K562 (cell line): ENCODE measurements around the gene PURA. TPM values are rescaled to one million over a fixed set of nuclear protein-coding genes. Genes with fewer than 3 reads are reported as not detected.

ENCODE experiments used
- ATAC-seq: fragments of 200-7000 bp; cut with Tn5 transposase; 3 replicates; pipeline ENCODE4 v1.9.1; 2020; ENCODE audit warnings: moderate library complexity
- BruUV-seq: library from RNA; stranded (reverse); fragments of 400-500 nt; replicated peaks from 2 replicates; lab custom pipeline; 2021; lab: Mats Ljungman, UMichigan
- CTCF ChIA-PET: fragments of 300-600 bp; formaldehyde crosslinking; extraction: SDS; loops from one replicate; lab custom pipeline; 2021; ENCODE audit warnings: low intra/inter-chr PET ratio; lab: Yijun Ruan, JAX
- POLR2A ChIA-PET: fragments of 300-600, 350-650 bp; sonication (Branson Sonifier 250); formaldehyde crosslinking; extraction: SDS; loops from one replicate; lab custom pipeline; 2021; ENCODE audit warnings: antibody characterized with exemption, inconsistent platforms; lab: Yijun Ruan, JAX
- DNase-seq, 4 experiments: peaks; one replicate each; pipeline versions ENCODE4 v3.0.0 to v3.0.0-alpha.2; 2011 to 2018; ENCODE audit warnings: low spot score in 3 of 4, mixed read lengths in 3 of 4; ENCODE audit errors: extremely low read depth in 1 of 4
- FAIRE-seq: peaks from 2 replicates; lab custom pipeline; 2011; peaks lifted over from hg19 to GRCh38; lab: Jason Lieb, UNC
- H2AFZ ChIP-seq: 2 replicates; pipeline ENCODE4 v1.6.0; 2011; ENCODE audit warnings: low read depth, low read length, control low read depth, inconsistent platforms
- H3K27ac ChIP-seq: fragments of 200-600 bp; 3 replicates; pipeline ENCODE4 v1.8.0; 2011; ENCODE audit warnings: low read depth, mild to moderate bottlenecking, control low read depth, inconsistent platforms, low read length, moderate library complexity, mixed read lengths; ENCODE audit errors: extremely low read depth
- H3K27me3 ChIP-seq, 2 experiments: fragments of 300-600 bp in 1 of 2; 2 replicates in 1 of 2; 3 replicates in 1 of 2; pipeline versions ENCODE4 v1.6.0 to v1.8.0; 2011; ENCODE audit warnings: inconsistent platforms in 2 of 2, low read length in 2 of 2, mild to moderate bottlenecking in 1 of 2, mixed read lengths in 1 of 2, moderate library complexity in 1 of 2; ENCODE audit not compliant: control insufficient read depth in 2 of 2, insufficient read depth in 2 of 2
- H3K36me3 ChIP-seq: fragments of 300-600 bp; 3 replicates; pipeline ENCODE4 v1.8.0; 2011; ENCODE audit warnings: mild to moderate bottlenecking, low read length, inconsistent platforms; ENCODE audit not compliant: control insufficient read depth, insufficient read depth
- H3K4me1 ChIP-seq, 2 experiments: fragments of 200-600 bp in 1 of 2; replicated peaks in 1 of 2; 2 replicates in 1 of 2; 3 replicates in 1 of 2; pipeline versions ENCODE4 v1.5.1 to v1.8.0; 2011; ENCODE audit warnings: inconsistent platforms in 2 of 2, low read length in 2 of 2, mild to moderate bottlenecking in 1 of 2, mixed read lengths in 1 of 2, moderate library complexity in 1 of 2; ENCODE audit not compliant: control insufficient read depth in 2 of 2, insufficient read depth in 2 of 2
- H3K4me2 ChIP-seq: 2 replicates; pipeline ENCODE4 v1.6.1; 2011; ENCODE audit warnings: low read length, control low read depth, inconsistent platforms, mixed read lengths; ENCODE audit not compliant: insufficient read depth
- H3K4me3 ChIP-seq: fragments of 200-600 bp; sonication (generic), shearing (Covaris generic); 2 replicates; pipeline ENCODE4 v1.5.1; 2016; ENCODE audit warnings: control low read depth, inconsistent platforms
- H3K79me2 ChIP-seq: fragments of 200-600 bp; 3 replicates; pipeline ENCODE4 v1.8.0; 2011; ENCODE audit warnings: low read length, inconsistent platforms; ENCODE audit not compliant: control insufficient read depth, insufficient read depth
- H3K9ac ChIP-seq, 2 experiments: 2 replicates each; pipeline versions ENCODE4 v1.6.0 to v1.6.1; 2011; ENCODE audit warnings: low read depth in 2 of 2, low read length in 2 of 2, control low read depth in 1 of 2, inconsistent platforms in 1 of 2, mild to moderate bottlenecking in 1 of 2, mixed read lengths in 1 of 2; ENCODE audit not compliant: insufficient read depth in 1 of 2
- H3K9me1 ChIP-seq: one replicate; pipeline ENCODE4 v1.6.0; 2011; ENCODE audit warnings: inconsistent platforms, mild to moderate bottlenecking, low read length, moderate library complexity; ENCODE audit not compliant: control insufficient read depth, insufficient read depth
- H3K9me3 ChIP-seq: replicated peaks from 2 replicates; pipeline ENCODE4 v1.5.1; 2011; ENCODE audit warnings: low read depth, low read length, inconsistent platforms; ENCODE audit not compliant: control insufficient read depth, insufficient read depth
- H4K20me1 ChIP-seq: replicated peaks from 2 replicates; pipeline ENCODE4 v1.6.1; 2011; ENCODE audit warnings: low read length, inconsistent platforms, mixed read lengths; ENCODE audit not compliant: control insufficient read depth, insufficient read depth
- CUX1 ChIP-seq: fragments of 200-800 bp; sonication (Bioruptor generic); IDR thresholded peaks from 2 replicates; pipeline ENCODE4 v1.6.1; 2016; ENCODE audit warnings: missing genetic modification characterization, missing compliant biosample characterization
- ELK1 ChIP-seq: sonication (generic); formaldehyde crosslinking; IDR thresholded peaks from 2 replicates; pipeline ENCODE4 v1.8.1; 2022; ENCODE audit warnings: missing genetic modification reagents
- HDAC2 ChIP-seq: fragments of 450-650 bp; IDR thresholded peaks from 2 replicates; pipeline ENCODE4 v1.6.1; 2016; ENCODE audit warnings: mild to moderate bottlenecking
- JUNB ChIP-seq: fragments of 450-650 bp; formaldehyde crosslinking; conservative IDR thresholded peaks from 2 replicates; pipeline ENCODE4 v1.4.0; 2020; ENCODE audit warnings: mild to moderate bottlenecking
- ZBTB40 ChIP-seq, 2 experiments: fragments of 450-650 bp in 1 of 2; sonication (generic) in 1 of 2; formaldehyde crosslinking in 1 of 2; IDR thresholded peaks; 2 replicates each; pipeline versions ENCODE4 v1.7.1 to v1.9.0; 2016 to 2022; ENCODE audit warnings: inconsistent platforms in 1 of 2, mild to moderate bottlenecking in 1 of 2, missing genetic modification reagents in 1 of 2
- WGBS: fragments of 100-300 bp; shearing (Covaris generic); methylation state at CpG from one replicate; pipeline ENCODE4 v1.1.6; 2016; ENCODE audit warnings: low coverage, mixed read lengths; ENCODE audit not compliant: insufficient coverage; ENCODE audit errors: missing lambda C conversion rate; 5-methylcytosine and 5-hydroxymethylcytosine counted together
- in situ Hi-C: fragments of 300-500 bp; cut with MboI; formaldehyde crosslinking; loops from 4 replicates; pipeline ENCODE4 v1.15.0; 2018; ENCODE audit warnings: inconsistent platforms, mixed read lengths
- intact Hi-C: fragments of 100-400 bp; cut with micrococcal nuclease; formaldehyde crosslinking; loops from 2 replicates; pipeline ENCODE4 v1.14.2; 2022
- polyA plus RNA-seq, 8 experiments: library from polyadenylated mRNA; depleted of rRNA in 4 of 8; stranded (reverse) in 5 of 8; unstranded in 3 of 8; fragments of >200 nt; fragmentation: Nextera tagmentation in 2 of 8; fragmentation: Illumina TruSeq in 1 of 8; extraction: Ambion mirVana in 2 of 8; extraction: Trizol in 1 of 8; gene quantifications; 2 replicates each; pipeline versions ENCODE4 v1.2.1 to v1.2.3, GENCODE V29; 2011 to 2014; ENCODE audit warnings: inconsistent platforms in 1 of 8, missing spikeins in 1 of 8
- total RNA-seq, 7 experiments: library from RNA; depleted of rRNA in 6 of 7; stranded (reverse); fragments of >200 nt in 6 of 7; fragmentation: Illumina TruSeq in 2 of 7; extraction: Trizol in 2 of 7; gene quantifications; 2 replicates each; pipeline versions ENCODE4 v1.2.1 to v1.2.3, GENCODE V29; 2011 to 2021; ENCODE audit warnings: low replicate concordance in 1 of 7

Gene PURA
- total and polyA plus RNA-seq, 9 of the 15 experiments (the other 6 are each of a cell fraction or from before 2014, with no cell fraction given) = 3.2 to 11.1 (median 5.4) TPM

- WGBS = 0% methylated on average over 1 of the region's 1 CpG
- POLR2A ChIA-PET = no interaction called here
- no peaks in the 10 kb centered on the region for H4K20me1 ChIP-seq
- no peak overlapping the region for H2AFZ ChIP-seq
- CTCF ChIA-PET = interaction anchor here (0.8 kb wide), 1 partner anchor 10 kb away, joined by 3 read pairs; no protein-coding TSS in a partner anchor
- ATAC-seq (no peak), DNase-seq (no peak), FAIRE-seq (no peak)
- H3K9me3 ChIP-seq = no peaks in the 10 kb centered on the region
- H3K27ac ChIP-seq = no peak overlapping the region
- in situ Hi-C loops (loop anchor here (5.0 kb wide), 1 partner anchor 74 kb away; no protein-coding TSS in a partner anchor), intact Hi-C loops (no loop called here)
- no peak overlapping the region for H3K4me3 ChIP-seq
- H3K4me1 ChIP-seq = no peaks in the 10 kb centered on the region
- H3K27me3 ChIP-seq = peaks cover 5 to 8% of the 10 kb centered on the region in 2 experiments; a peak in 4 of 5 replicates
- no TSS peak for BruUV-seq
- no peak overlapping the region for H3K4me2 ChIP-seq
- no peaks in the 10 kb centered on the region for H3K9me1 ChIP-seq
- no peaks in the 10 kb centered on the region for H3K79me2 ChIP-seq
- no peaks in the 10 kb centered on the region for H3K36me3 ChIP-seq
- H3K9ac ChIP-seq = no peak overlapping the region
- TF ChIP-seq CUX1 (CRISPR knock-in tag) = no peak
- TF ChIP-seq HDAC2 = no peak
- TF ChIP-seq ELK1 (CRISPR knock-in tag) = no peak
- TF ChIP-seq JUNB (CRISPR knock-in tag) = no peak
- peak; percentile 92 for TF ChIP-seq ZBTB40 (IDR thresholded peaks at IDR 0.05)
- peak; percentile 60; the same call in 1 of the 2 replicates for TF ChIP-seq ZBTB40 (CRISPR knock-in tag; IDR thresholded peaks at IDR 0.05)
Measured at GRCh38 chr5:140083650-140084049, 30.3 kb upstream of the PURA start.
